Head of caudate nucleus (tissue), 42 donors: ENCODE results near the gene FGGY.

ENCODE experiments used
- DNase-seq, 42 donors: peaks; one replicate each; pipeline versions ENCODE4 v3.0.0 to v3.0.0-alpha.2; 2020 to 2021; ENCODE audit warnings: mixed read lengths in 7 of 42
- intact Hi-C: fragments of 100-400 bp; cut with DNase I; formaldehyde crosslinking; loops from one replicate; pipeline ENCODE4 v1.15.0; 2022

The FGGY gene

DNA sequence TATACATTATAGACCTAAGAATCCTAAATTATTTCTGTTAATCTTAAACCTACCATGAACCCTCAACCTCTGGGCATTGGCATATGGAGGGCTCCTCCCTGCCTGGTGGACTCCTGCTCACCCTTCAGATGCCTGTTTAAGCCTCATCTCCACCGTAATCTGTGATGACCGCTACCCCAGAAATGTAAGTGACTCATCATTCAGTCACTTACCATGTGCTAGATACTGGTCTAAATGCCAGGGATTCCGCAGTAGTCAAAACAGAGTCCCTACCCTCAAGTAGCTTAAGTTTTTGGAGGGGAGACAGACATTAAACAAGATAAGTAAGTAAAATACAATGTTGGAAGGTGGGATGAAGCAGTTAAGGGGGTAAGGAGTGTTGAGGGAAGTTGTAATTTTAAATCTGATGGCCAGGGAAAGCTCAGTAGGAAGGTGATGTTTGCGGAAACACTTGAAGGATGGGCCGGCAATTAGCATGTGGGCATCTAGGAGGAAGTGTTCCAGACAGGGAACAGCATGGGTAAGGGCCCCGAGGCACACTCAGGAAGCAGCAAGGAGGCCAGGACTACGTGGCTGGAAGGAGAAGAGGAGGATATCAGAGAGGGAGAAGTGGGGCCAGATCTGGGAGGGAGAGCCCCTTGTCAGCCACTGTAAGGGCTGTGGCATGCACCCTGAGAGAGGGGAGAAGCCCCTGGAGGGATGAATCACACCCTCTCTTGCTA lies 376.1 kb downstream of the FGGY start:
- intact Hi-C loops = no loop called here
- DNase-seq = peak in 10 of 42 donors; percentile 5 to 39 (median 22)

DNA sequence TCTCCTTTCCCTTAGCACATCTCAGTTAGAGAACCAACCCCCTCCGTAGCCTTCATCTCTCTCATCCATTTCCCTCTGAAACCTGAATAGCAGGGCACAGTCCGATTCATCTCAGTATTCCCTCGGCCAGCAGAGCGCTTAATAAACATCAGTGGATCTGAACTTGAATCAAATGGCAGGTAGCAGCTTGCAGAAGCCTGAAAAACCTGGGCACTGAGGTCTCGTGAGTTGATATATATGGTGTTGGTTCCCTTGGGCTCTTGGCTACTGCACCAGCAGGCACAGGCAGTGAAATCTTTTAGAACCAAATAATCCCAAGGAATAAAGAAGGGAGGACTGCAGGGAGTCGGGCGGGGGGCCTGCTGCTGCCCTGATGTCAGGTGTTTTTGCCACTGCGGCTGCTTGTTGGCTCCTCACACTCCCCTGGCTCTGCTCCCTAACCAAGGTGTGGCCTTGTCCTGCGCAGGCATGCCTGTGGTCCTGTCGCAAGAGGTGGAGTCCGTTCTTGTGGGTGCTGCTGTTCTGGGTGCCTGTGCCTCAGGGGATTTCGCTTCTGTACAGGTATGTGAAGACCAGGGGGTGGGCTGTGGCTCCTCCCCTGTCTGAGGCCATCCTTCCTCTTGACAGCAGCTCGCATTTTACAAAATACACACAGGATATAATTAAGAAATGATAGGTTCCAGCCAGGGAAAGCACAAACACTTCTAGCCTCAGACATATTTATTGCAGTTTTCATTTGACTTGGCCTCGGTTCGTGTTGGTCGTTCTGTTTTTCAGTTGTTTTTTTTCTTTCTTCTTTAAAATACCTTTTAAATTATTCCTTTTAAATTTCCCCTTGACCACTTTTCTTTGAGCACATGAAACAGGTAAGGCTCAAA lies 376.9 kb downstream of the FGGY start:
- no peak for DNase-seq
- intact Hi-C loops = no loop called here

DNA sequence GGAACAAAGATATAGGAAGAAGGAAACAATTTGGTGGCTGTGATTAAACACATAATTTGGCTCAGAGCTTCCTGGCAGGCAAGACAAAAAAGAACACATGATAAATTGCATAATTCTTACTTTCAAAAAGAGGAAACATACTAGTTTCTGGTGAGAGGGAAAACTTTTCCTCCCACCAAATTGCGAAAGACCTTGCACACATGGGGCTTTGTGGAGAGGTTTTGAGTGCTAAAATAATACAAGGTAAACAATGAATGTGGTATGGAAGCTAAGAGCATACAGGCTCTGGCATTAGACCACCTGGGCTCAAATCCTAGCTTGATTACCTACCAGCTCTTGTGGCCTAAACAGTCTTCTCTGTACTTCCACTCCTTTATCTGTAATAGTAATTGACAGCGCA lies 377.7 kb downstream of the FGGY start:
- no peak for DNase-seq
- intact Hi-C loops = no loop called here

DNA sequence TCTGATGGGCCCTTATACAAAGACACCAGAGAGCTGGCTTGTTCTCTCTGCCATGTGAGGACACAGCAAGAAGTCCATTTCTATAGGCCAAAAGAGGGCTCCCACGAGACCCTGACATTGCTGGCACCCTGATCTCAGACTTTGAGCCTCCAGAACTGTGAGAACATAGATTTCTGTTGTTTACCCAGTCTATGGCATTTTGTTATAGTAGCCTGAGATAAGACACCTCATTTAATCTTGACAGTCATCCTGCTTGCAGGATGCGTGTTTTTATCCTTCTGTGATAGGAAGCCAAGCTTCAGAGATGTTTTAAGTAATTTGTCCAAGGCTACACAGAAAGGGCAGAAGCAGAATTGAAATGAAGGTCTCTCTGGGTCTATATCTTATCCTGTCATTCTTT lies 379.0 kb downstream of the FGGY start:
- no peak for DNase-seq
- intact Hi-C loops = no loop called here

DNA sequence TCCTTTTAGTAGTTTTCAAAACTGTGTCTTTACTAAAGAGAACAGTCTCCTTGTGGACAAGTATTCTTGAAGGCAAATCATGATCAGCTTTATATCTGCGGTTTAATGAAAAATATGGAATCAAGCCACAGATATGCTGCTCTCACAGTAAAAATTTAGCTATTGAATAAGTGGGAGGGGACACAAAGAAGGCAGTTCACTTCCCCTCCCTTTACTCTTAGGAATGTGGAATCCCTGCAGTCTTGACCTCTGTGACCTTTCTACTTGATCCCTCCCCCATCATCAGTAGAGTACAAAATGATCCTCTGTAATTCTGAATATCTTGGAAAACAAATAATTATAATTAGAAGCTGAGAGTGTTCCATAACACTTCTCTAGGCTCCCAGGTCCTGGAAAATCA lies 381.1 kb downstream of the FGGY start:
- intact Hi-C loops = no loop called here
- no peak for DNase-seq

DNA sequence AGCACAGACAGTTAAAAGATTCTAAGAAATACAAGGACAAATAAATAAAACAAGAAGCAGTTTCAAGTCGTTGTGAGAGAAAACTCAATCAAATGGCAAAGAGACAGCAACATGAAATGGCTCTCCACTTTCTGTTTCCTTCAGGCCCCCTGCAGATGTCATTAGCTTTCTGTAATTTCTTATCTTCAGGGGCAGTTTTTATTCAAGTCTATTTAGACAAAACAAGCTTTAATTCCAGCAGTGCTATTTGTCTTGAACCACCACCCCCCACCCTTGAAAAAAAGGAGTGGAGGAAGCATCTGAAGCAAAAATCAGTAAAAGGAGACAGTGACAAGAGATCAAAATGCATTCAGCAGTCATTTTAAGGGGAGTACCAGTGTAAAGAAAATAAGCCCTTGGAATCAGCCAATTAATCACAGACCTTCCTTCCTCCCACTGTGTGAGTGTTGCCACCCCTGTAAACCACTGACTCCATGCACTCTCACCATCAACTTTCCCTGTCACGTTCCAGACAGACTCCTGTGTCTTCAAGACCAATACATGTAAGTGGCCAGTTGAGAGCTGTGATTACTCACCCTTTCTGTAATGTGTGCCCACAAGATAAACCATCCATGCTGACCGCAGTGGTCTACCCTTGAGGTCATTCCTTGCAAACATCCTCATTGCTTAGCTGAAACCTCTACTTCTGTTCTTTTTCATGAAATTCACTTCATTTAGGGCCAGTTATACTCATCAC lies 381.8 kb downstream of the FGGY start:
- no peak for DNase-seq
- intact Hi-C loops = no loop called here

DNA sequence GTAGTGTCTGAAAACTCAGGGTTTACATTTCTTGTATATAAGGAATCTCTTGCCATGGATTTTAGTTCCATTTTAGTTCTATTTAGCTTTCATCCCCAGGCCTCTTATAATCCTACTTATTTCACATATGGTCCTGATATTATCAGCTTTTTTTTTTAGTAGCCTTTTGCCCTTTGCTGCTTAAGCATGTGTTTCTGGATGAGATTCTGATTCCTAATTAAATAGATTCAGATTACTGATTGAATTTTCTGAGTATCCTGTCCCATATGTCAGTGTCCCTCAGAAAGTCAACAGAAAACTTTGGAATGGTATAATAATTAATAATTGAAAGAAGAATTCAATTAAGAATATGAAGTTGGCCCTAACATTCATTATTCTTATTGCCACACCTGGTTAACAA lies 383.1 kb downstream of the FGGY start:
- intact Hi-C loops = no loop called here
- no peak for DNase-seq

DNA sequence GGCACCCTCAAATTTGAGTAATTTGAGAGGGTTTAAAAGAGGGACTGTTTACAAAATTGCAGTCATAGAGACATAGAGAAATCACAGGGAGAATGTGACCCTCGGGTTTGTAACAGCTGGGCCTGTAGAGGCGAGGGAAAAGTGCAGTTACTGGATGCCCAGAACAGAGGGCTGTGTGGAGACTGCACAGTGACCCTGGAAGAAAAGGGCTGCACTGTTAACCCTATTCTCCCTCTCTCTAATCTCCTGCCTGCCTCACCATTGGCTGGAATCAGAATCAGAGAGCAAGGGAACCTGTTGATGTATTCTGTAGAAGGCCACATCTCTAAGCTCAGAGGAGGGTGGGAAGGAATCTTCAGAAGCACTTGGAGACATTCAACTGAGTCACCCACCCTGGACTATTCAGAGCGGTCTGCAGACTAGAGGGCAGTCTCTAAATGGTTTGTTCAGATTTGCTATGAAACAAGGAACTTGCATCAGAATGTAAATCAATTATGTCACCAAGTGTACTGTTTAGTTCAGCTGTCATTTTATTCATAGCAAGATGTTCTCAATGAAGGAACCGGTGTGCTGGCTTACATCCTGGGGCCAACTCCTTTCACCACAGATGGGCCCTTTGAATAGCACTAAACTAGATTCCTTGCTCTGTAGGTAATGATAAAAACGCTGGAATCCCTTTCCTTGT lies 385.6 kb downstream of the FGGY start:
- intact Hi-C loops = no loop called here
- DNase-seq = no peak

DNA sequence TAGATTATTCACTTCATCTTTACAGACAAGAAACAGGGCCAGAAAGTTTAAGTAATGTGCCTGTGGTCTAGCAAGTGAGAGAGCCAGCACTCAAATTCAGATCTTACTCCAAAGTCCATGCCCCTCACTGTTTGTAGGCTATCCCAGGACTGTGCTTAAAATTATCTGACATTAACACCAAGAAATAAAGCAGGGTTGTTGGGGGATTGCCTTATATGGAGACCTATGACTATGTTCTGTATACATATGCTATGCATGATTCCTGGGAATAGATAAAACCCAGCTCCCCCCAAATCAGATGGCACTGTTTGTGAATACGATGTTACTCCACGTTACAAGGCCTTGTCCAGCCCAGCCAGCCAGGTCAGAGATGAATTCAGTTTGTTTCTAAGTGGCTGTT lies 386.3 kb downstream of the FGGY start:
- intact Hi-C loops = no loop called here
- no peak for DNase-seq

DNA sequence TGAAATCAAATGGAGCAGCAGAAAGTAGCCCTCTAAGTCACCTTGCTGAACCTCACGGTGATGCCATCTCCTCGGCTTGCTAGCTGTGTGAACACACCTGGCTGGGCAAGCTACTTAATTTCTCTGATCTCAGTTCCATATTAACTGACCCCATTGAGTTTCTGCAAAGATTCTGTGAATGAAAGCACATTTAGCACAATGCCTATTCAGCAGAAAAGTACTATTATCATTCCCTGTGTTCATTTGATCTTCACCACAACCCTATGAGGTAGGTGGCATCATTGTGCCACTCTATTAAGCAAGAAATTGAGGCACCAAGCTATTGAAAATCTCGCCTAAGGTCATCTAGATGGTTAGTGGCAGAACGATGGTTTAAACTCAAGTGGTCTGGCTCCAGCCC lies 387.8 kb downstream of the FGGY start:
- DNase-seq = no peak
- intact Hi-C loops = no loop called here

DNA sequence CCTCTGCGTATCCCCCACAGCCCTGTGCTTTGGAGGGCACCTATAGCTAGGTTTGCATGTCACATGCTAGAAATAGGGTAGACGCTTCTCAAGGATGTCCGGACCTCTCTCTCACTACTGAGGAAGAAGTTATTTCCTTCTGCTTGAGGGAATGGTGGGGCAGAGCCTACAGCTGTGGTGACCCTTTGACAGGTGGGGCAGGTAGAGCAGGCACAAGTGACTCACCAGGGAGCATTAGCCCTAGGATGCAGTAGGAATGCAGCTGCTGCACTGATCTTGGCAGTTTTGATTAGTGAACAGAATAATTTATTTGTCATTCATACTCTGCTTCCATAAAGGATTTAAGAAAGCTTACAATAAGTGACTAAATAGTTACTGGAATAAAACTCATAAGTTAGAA lies 388.2 kb downstream of the FGGY start:
- no peak for DNase-seq
- intact Hi-C loops = no loop called here

DNA sequence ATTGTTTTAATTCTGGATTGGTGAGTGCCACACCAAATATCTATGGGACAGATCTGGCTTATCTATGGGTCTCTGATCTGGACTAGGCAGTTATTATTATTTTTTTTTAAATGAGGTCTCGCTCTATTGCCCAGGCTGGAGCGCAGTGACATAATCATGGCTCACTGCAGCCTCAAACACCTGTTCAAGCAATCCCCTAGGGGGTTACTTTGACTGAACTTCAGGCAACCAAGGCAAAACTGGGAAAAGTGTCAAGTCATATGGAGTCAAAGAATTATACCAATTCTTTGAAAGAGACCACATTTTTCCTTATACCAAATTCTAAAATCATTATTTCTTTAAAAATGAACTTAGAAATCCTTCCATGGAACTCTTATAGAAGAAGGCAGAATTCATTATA lies 388.8 kb downstream of the FGGY start:
- intact Hi-C loops = no loop called here
- no peak for DNase-seq

DNA sequence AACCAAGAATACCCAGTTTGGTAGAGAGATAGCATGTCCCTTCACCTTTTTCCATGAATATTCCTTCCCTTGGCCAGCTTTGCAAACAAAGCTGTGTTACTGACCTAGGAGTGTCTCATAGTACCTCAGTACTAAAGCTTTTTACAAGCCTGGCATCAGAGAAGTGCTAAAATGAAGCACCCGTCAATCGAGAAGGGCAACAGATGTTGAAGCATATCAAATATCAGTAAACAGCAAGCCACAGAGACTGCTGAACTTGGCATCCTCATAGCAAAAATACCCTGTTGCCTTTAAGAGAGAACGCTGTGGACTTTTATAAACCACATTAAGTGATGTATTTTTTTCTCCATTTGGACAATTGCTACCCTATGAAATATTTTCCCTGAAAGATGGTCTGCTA lies 389.3 kb downstream of the FGGY start:
- no peak for DNase-seq
- intact Hi-C loops = no loop called here

DNA sequence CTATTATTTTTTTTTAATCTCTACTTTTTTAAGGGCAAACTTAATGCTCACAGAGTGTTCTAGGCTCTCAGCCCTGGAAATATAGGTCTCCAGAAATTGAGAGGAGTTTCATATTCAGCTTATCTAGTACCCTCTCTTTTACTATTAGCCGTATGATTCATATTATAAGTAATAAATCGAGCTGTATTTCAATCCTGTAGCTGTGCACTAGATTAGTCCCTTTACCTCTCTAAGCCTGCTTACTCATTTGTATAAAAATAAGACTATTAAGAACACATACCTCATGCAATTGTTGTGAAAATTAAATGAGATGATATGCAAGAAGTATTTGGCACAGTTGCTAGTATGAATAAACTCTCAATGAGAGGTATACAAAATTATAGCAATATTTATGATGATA lies 389.7 kb downstream of the FGGY start:
- intact Hi-C loops = no loop called here
- DNase-seq = no peak

DNA sequence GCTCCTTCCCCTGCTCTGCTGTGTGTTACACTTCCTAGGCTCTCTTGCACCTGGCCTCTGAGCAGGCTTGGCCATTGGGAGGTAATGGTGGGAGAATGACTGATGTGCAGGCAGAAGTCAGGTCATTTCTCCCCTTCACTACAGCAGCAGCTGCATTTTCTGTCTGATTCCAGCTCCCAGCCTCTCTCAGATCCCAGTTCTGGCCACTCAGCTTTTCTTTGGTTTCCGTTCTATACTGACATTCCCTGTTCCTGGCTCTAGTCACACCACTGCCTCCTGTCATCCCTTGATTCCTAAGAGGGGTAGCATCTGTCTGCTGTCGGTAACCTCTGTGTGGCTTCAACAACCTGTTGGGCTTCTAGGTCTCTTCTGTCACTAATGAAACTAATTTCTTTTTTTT lies 390.2 kb downstream of the FGGY start:
- no peak for DNase-seq
- intact Hi-C loops = no loop called here

DNA sequence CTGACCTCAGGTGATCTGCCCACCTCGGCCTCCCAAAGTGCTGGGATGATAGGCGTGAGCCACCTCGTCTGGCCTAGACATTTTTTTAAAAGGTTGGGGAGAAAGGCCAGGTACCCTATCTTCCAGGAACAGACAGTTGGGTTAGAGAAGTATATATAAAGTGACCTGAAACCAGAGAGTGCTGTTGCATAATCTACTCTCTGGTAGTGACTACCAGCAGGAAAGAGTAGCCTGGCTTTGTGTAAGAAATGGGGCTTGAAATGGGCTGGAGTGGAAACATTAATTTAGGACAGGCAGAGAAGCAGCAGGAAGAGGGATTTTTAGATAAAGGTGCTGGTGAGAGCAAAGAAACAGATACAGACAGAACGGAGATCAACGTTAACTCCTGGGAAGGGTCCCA lies 392.1 kb downstream of the FGGY start:
- DNase-seq = no peak
- intact Hi-C loops = no loop called here

DNA sequence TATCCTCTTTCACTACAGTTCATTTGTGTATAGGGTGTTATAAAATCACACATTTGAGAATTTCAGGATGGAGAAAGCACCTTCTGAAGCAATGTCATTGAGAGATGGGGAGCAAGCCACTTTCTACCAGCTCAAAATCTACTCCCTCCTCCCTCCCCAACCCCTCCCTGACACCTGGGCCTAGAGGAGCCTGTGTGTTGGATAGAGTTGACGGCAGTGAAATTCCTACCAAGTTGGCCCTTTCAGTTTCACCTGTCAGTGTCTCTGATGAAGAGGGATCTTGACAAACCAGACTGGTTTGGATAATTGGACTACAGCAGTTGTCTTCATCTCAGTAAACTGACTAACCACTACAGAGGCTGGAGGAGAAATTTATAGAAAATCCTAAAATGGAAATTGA lies 392.8 kb downstream of the FGGY start:
- intact Hi-C loops = loop anchor here (10.0 kb wide), 1 partner anchor 395 kb away; the partner anchor contains the start of gene FGGY

DNA sequence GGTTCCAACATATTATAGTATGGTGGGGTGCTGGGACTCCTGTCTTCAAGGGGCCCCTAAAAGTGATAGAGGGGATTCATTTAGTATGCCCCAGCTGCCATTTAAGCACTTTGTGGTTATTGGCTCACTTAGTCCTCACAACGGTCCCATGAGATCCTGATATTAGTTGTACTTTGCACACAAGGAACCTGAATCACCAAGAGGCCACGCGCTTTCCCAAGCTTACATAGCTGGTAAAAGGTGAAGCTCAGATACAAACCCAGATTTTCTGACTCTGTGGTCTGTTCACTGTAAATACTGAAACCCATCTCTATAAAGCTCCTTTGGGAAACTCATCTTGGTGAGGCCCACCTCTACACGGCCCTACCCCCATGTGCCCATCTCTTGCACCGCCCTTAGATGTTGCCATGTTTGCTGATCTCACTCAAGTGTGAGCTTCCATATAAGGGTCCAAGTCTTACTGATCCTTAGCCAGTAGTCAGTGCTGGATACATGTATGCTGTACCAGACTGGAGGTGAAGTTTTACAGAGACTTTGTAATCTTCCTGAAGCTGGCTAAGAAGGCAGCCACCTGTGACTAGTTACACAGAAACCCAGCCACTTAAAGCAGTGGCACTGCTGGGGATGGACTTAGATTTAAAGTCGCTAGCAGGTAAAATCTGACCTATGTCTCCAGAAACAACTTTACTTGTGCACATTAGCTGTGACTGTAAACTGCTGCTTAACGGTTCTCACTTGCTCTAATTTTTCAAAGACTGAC lies 393.5 kb downstream of the FGGY start:
- intact Hi-C loops = loop anchor here (10.0 kb wide), 1 partner anchor 396 kb away; the partner anchor contains the start of gene FGGY
- DNase-seq = no peak

More for the DNA sequence above, 392.8 kb downstream of the FGGY start:
- no peak for DNase-seq

DNA sequence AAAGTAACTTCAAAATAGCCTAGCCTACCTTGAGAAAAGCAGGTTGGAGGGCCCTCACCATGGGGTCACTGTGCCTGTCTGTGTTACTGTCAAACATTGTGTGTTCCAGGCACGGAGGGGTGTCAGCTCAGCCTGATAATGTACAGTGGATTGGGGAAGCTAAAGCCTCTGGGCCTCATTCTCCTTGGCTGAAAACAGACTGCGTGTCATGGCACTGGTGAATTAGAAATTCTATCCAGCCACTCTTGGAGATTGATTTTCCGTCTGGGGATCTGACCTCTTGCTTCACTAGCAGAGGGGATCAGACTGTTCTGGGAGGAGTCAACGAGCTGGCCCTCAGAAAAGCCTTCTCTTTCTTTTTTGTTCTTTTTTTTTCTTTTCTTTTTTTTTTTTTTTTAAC lies 394.4 kb downstream of the FGGY start:
- intact Hi-C loops = loop anchor here (10.0 kb wide), 1 partner anchor 396 kb away; the partner anchor contains the start of gene FGGY
- DNase-seq = no peak
